ENCODE results near the gene PIK3C3. TPM values are rescaled to one million over a fixed set of nuclear protein-coding genes. Genes with fewer than 3 reads are reported as not detected.

Gene PIK3C3
- total and polyA plus RNA-seq, 2 of the 8 experiments (the other 6 are each of a cell fraction or from before 2014, with no cell fraction given), result 15.3 to 47.4 TPM

- H3K79me2 ChIP-seq (ENCODE audit: control insufficient read depth in 1 of 2, insufficient read depth in 2 of 2, low read length in 2 of 2), result 0 out of 4 replicates have a peak, but pooled peaks cover 0 to 3% of the 10 kb centered on the region in 2 experiments
- H2BK120ac ChIP-seq (replicated peaks; ENCODE audit: low read depth, low read length), result no peak overlapping the region
- no peak overlapping the region for H3K4ac ChIP-seq (replicated peaks; ENCODE audit: insufficient read length, low read depth, low read length)
- no peak overlapping the region for H2BK20ac ChIP-seq (ENCODE audit: low read length)
- H3K79me1 ChIP-seq (ENCODE audit: low read depth, low read length), result no peaks in the 10 kb centered on the region
- CTCF ChIA-PET (ENCODE audit: partially characterized antibody), result interaction anchor here (0.6 to 1.1 kb wide), 2 partner anchors 11 to 463 kb away, joined by 3 read pairs; no protein-coding TSS in a partner anchor
- no peak overlapping the region for H3K27ac ChIP-seq (ENCODE audit: low read depth, low read length)
- peaks cover 0 to 9% (median 3%) of the 10 kb centered on the region in 4 experiments; a peak in 4 of 8 replicates for H3K36me3 ChIP-seq (ENCODE audit: control insufficient read depth in 2 of 4, insufficient read depth in 4 of 4, low read length in 3 of 4)
- no peaks in the 10 kb centered on the region for H3K23me2 ChIP-seq (ENCODE audit: low read depth, low read length)
- no peak overlapping the region for H3K18ac ChIP-seq (ENCODE audit: extremely low read depth, low read length)
- H4K20me1 ChIP-seq (replicated peaks in 1 of 2; ENCODE audit: control insufficient read depth in 1 of 2, insufficient read depth in 2 of 2, low read length in 2 of 2), result peaks cover 2% of the 10 kb centered on the region in 2 experiments
- H3K4me1 ChIP-seq (replicated peaks in 1 of 4; ENCODE audit: control insufficient read depth in 3 of 4, insufficient read depth in 4 of 4, low read length in 3 of 4), result no peaks in the 10 kb centered on the region
- H2BK5ac ChIP-seq (ENCODE audit: low read depth, low read length), result no peak overlapping the region
- no peak overlapping the region for H4K8ac ChIP-seq (ENCODE audit: extremely low read depth, insufficient read depth, low read length)
- H4K5ac ChIP-seq (ENCODE audit: insufficient read length, low read depth, low read length), result no peak overlapping the region
- no peaks in the 10 kb centered on the region for H3K9me3 ChIP-seq (ENCODE audit: insufficient read depth in 2 of 2, low read depth in 1 of 2, low read length in 1 of 2)
- H2BK12ac ChIP-seq (ENCODE audit: low read depth, low read length), result no peak overlapping the region
- H2AK5ac ChIP-seq (ENCODE audit: low read depth, low read length), result no peak overlapping the region
- no peak overlapping the region for H2AFZ ChIP-seq (ENCODE audit: low read length)
- POLR2A ChIA-PET (ENCODE audit: partially characterized antibody), result no interaction called here
- no peak overlapping the region for H2BK15ac ChIP-seq (ENCODE audit: low read length)
- H3K9ac ChIP-seq (replicated peaks in 1 of 4; ENCODE audit: extremely low read depth in 1 of 4, low read depth in 3 of 4, low read length in 3 of 4), result no peak overlapping the region
- DNase-seq (ENCODE audit: low read depth in 1 of 2, low spot score in 2 of 2), result no peak
- no peak overlapping the region for H3K56ac ChIP-seq (replicated peaks; ENCODE audit: insufficient read length, low read depth, low read length)
- no peak overlapping the region for H3K23ac ChIP-seq (ENCODE audit: insufficient read length)
- no peak overlapping the region for H4K91ac ChIP-seq (replicated peaks; ENCODE audit: insufficient read length, low read length)
- FAIRE-seq, result no peak
- H3K4me2 ChIP-seq (ENCODE audit: insufficient read depth in 1 of 2, low read depth in 2 of 2, low read length in 2 of 2), result no peak overlapping the region
- no peak overlapping the region for H3K4me3 ChIP-seq (ENCODE audit: extremely low read depth in 1 of 4, insufficient read depth in 2 of 4, low read depth in 3 of 4, low read length in 4 of 4)
- no peaks in the 10 kb centered on the region for H3K27me3 ChIP-seq (replicated peaks in 1 of 4; ENCODE audit: control insufficient read depth in 3 of 4, extremely low read depth in 1 of 4, insufficient read depth in 3 of 4, low read length in 3 of 4)
- 88% methylated on average over 5 of the region's 5 CpGs; no CpG with 5 or more reads in 1 of the 2 experiments for WGBS, 2 experiments (ENCODE audit: extremely low coverage in 1 of 2, insufficient coverage in 1 of 2, insufficient read length in 1 of 2, insufficient replicate concordance in 2 of 2, low coverage in 1 of 2, low lambda C conversion rate in 2 of 2, missing lambda C conversion rate in 1 of 2)
- no peak overlapping the region for H3K14ac ChIP-seq (ENCODE audit: insufficient read length)
- no peak for TF ChIP-seq HDAC6 (IDR thresholded peaks at IDR 0.05; ENCODE audit: low read depth, low read length)
- no peak for TF ChIP-seq RAD21 (IDR thresholded peaks at IDR 0.05 in 1 of 2, conservative IDR thresholded peaks at IDR 0.05 in 1 of 2; ENCODE audit: low read depth in 2 of 2, low read length in 2 of 2)
- no peak for TF ChIP-seq RXRA (IDR thresholded peaks at IDR 0.05; ENCODE audit: insufficient read depth, low read depth, low read length)
- no peak for TF ChIP-seq EGR1 (IDR thresholded peaks at IDR 0.05; ENCODE audit: borderline replicate concordance, low read depth, low read length)
- TF ChIP-seq JUND (IDR thresholded peaks at IDR 0.05; ENCODE audit: low read length), result no peak
- no peak for TF ChIP-seq SAP30 (IDR thresholded peaks at IDR 0.05; ENCODE audit: insufficient read depth, insufficient replicate concordance, low read length)
- TF ChIP-seq CHD2 (IDR thresholded peaks at IDR 0.05; ENCODE audit: low read length), result no peak
- TF ChIP-seq SRF (IDR thresholded peaks at IDR 0.05; ENCODE audit: low read depth, low read length), result no peak
- TF ChIP-seq TAF1 (IDR thresholded peaks at IDR 0.05; ENCODE audit: low read depth, low read length), result no peak
- no peak for TF ChIP-seq TEAD4 (IDR thresholded peaks at IDR 0.05; ENCODE audit: low read depth, low read length)
- no peak for TF ChIP-seq ZNF274 (IDR thresholded peaks at IDR 0.05; ENCODE audit: borderline replicate concordance, extremely low read depth, low read length)
- no peak for TF ChIP-seq KDM1A (IDR thresholded peaks at IDR 0.05; ENCODE audit: borderline replicate concordance, low read length)
Observed at GRCh38 chr18:41975284-41975683, 20.2 kb downstream of the PIK3C3 start.
